GM19193 (cell line): ENCODE measurements around the gene AHR.

Experiments
- POLR2A ChIP-seq: IDR thresholded peaks from 4 replicates; pipeline ENCODE4 v1.6.1; 2011; ENCODE audit not compliant: insufficient read depth, insufficient read length; ENCODE audit errors: extremely low read depth

Gene AHR

DNA sequence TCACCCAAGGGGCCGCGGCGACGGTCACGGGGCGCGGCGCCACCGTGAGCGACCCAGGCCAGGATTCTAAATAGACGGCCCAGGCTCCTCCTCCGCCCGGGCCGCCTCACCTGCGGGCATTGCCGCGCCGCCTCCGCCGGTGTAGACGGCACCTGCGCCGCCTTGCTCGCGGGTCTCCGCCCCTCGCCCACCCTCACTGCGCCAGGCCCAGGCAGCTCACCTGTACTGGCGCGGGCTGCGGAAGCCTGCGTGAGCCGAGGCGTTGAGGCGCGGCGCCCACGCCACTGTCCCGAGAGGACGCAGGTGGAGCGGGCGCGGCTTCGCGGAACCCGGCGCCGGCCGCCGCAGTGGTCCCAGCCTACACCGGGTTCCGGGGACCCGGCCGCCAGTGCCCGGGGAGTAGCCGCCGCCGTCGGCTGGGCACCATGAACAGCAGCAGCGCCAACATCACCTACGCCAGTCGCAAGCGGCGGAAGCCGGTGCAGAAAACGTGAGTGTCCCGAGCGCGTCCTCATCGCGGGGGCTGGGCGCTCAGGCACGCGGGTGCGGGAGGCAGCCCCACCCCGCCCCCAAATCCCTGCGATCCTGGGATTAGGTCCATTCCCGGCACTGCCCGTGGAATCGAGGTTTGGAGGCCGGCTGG, 509 bp downstream of the AHR start:
- no peak for TF ChIP-seq POLR2A

DNA sequence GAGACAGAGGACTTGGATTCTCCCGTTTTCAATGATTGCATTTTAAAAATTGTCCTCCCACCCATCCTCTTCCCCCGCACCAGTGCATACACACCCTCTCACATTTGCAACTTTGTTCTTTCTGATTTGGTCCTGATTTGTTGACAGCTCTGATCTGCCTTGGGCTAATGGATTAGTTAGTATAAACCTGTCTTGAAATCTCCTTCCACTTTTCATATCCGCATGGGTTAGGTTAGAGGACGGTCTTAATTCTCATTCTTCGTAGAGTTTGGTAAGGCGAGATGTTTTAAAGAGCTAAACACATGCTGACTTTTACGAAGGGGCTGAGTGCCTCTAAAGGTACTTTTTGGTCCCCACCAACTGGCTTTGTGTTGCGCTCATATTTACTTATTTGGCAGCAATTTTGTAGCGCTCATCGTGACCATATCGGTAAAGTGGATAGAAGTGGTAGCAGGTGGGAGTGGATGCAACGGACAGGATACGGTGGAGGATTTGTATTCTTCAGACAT, 1.1 kb downstream of the AHR start:
- no peak for TF ChIP-seq POLR2A

DNA sequence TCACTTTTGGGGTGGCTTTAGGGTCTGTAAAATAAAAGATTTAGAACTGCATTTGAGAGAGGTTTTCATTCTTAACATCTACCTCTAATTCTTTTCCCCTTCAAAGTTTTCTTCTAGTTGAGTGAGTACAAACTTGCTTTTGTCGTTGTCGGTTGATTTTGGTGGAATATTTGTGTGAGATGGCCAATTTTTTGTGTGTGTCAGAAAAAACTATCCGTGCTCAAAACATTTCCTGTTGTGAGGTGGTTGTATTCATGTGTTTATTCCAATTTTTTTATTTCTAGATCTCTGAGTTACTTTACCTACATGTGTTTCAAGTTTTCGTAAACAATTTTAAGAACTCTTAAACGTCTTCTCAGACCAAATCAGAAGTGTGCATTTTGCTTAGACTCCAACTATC, 1.6 kb downstream of the AHR start:
- TF ChIP-seq POLR2A: no peak

DNA sequence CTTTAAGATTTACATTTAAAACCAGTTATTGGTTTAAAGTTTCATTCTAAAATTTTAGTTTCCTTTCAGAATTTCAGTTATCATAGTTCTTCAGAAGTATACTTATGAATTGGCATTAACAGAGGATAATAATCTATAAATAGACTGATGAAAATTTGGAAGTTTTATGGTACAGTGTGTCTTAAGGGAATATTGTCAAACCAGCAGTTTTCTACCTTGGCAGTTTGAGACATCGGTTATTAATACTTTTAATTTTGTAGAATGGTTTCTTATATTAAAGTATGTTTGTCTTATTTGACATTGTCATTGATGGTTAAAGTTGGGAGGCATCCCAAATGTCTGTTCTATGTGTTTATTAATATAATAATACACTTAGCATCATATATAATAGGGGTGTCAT, 2.0 kb downstream of the AHR start:
- TF ChIP-seq POLR2A: no peak

DNA sequence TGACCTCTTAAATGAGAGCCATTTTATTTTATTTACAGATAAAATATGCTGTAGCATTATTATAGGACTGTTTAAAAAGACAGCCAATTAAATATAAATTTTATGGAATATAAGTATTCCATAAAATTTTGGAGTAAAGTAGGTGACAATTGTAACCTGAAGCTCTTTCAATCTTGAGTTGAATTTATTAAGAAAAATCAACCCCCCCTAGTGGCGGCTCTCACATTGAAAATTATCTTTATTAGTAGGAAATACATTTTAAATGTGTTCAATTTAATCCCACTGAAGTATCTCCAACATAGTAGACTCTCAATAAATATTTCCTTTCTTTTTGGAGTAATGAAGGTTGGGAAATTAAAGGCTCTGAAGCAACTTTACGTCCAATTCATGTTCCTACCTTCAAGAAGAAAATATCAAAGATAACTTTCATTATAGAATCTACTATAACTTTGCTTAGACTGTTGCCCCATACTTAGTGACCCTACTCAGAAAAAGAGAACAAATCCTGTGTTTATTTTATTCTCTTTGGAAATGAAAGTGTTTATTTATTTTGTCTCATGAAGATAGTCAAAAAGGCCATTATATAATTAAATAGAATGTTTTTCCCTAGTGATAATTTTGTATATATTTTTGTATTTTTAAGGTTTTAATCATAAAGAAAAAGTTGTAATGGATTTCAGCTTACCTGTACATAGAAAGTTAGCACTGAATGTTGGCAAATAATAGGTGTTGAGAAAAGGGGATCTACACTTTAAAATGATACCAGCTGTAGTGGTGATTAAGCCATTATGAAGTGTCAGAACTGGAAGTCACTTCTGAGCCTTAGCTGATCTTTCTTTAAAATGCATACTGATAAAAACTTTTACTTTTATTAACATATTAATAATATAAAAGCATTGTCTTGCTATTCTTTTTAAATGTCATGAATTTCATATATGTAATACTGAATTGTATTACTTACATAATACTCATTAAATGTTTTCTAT, 3.3 kb downstream of the AHR start:
- no peak for TF ChIP-seq POLR2A

DNA sequence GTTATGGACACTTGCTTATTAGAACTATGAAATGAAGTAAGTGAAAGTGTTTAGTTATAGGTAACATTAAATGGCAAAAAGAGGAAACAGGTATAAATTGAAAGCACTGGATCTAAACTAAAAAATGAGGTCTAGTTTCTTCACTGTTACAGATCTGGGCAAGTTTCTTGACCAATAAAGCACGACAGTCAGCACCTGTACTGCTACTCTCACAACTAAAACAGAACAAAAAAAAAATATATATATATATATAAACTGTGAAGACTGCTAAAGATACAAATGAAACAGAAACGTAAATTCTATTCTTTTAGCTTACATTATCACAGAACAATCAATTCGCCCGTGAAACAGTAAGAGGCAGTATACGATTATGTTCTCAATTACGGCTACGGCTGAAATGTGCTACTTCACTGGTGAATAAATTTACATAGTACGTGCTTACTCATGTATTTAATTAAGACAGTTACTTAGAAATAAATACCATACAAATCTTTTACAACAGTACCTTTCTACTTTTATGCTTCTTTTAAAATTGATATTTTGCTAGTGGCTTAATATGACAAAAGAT, 4.2 kb downstream of the AHR start:
- no peak for TF ChIP-seq POLR2A

DNA sequence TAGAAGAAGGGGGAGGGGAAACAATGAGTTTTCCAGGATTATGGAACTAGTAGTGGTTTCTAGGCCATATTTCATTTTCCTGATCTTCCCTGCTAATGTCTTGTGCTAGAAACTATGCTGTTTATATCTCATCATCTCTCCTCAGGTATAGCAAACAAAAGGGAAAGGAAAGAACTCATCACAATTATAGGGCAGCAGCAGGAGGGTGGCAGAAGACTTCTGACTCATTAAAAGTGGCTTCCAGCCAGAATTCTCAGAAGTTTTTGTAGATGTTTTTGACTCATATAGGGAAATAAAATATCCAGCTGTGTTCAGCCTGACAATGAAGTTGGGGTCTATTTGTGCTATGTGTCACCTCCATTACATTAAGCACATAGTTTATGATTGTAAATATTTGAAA, 6.5 kb downstream of the AHR start:
- no peak for TF ChIP-seq POLR2A

DNA sequence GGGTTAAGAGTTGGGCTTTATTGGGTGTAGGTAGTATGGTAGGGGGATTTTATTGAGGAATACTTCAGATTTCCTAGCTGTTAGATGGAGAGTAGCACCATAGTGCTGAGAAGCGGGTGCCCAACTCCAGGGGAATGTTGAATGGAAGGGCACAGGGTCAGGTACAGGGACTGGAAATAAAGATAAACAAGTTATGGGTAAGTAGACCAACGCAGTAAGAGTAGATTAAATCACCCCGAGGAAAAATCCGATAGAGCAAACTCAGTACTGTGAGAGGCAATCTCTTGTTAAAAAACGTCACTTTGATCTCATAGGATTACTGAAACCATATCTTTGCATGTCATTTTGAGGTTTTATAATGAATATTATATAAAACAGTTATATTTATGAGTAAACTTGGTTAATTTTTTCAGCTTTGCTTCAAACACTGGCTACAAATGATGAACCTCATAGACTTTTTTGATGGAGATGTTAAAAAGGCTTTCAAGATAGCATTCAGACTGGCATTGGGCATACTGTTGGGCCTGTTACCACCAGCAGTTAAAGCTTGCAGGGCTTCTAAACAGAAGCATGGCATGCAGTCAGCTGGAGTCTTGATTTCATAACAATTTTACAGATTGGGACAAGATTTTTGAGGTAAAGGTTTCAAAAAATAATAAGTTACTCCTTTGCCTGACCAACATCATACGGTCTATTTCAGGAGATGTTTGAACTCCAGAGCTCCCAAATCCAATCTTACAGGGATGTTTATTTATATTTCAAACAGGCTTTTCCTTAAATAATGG, 7.1 kb downstream of the AHR start:
- no peak for TF ChIP-seq POLR2A

DNA sequence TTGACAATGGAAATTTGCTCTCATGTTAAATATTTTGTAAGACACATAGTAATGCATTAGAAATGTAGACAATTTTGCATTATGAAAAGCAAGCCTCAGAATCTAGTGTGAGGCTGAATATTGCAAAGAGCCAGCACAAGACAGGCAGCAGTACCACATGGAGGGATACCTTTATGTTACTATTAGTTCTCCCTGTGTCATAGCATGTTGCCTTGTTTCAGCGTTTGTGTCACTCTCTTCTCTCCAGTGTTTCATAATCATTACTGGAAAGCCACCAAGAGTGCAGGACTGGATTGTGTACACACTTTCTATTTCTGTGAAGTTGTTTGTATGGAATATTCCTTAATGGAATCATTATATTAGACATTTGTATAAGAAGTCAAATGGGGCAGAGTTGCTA, 8.5 kb downstream of the AHR start:
- no peak for TF ChIP-seq POLR2A

DNA sequence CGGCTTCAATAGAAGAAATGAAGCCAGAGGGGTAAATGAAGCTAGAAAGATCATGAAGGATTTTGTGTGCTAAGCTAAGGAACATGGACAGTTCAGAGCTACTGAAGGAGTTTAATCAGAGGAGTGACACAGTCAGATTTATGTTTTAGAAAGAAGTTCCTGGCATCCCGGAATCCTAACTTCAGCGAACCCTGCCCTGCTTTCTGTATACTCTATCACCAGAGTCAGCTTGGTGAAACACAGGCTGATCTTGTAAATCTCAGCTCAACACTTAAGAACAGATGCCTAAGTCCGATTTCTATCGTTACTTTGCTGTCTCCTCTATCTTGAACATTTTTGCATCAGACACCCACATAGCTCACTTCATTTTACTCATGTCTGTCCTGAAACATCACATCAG, 9.1 kb downstream of the AHR start:
- TF ChIP-seq POLR2A: no peak

DNA sequence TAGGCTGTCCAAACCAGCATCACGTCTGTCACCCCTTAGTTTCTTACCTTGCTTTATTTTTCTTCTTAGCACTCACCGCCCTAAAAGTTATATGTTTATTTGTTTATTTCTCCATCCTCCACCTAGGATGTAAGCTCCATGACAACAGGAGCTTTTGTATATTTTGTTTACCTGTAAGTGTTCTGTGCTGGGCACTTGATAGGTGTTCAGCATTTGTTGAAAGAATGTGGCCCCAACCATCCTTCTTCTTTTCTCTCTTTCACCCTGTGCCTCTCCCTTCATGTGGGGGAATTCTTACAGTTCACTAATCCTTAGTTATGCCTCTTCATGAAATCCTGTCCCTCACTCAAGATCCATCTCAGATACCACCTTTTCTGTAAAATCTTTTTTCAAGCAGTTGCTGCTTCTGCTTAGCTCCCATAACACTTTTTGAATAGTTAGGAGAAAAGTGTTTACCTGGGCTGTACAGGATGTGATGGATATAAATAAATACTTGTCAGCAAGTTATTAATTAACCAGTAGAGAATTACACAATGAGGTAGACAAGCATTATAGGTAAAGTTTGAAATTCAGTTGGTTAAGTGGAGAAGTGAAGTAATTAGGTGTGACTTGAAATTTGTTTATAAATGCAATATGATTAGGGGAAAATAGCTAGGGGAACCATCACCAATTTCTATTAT, 9.7 kb downstream of the AHR start:
- no peak for TF ChIP-seq POLR2A

DNA sequence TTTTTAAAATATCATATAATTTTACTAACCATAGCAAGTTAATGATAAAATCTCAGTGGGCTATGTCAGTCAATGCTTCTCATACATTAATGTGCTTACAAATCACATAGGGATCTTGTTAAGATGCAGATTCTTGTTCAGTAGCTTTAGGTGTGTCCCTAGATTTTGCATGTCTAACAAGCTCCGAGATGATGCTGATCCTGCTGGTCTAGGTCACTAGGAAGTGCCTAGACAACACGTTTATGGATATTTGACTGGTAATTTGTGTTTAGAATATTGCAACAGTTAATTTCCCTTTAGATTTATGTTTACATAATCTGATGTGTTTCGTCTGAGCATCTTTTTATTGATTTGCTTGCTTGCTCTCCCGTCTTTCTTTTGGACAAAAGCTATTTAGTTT, 12.7 kb downstream of the AHR start:
- TF ChIP-seq POLR2A: no peak

DNA sequence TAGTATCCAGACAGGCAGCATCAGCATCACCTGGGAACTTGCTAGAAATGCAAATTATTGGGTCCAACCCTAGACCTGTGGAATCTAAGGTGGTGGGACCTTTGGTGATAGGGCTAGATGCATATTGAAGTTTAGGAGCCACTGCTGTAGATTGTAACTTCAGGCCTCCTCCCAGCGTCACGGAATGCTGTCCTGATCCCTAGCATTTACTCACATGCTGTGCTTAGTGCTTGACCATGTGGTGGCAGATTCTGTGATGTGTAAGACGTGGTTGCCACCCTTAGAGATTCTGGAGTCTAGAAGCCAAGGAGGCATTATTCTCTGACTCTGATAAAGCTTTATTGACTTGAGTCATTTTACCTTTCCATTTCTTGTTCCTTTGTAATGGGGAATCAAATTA, 13.5 kb downstream of the AHR start:
- TF ChIP-seq POLR2A: no peak

DNA sequence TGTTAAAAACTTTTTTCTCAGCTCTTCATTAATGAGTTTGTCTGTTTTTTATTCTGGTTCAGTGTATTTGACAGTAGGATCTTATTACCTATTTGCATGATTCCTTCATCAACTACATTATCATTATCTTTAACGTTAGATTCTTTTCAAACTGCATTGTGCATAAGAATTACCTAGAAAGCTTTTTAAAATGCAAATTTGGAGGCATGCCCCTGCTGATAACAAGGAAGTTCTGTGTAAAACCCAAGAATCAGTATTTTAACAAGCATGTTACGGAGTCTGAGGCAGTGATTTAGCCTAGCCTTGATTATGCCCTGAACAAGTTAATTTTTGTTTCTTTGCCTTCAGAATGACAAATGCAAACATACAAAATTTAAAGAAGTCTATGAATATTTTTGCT, 14.2 kb downstream of the AHR start:
- TF ChIP-seq POLR2A: no peak
